A673 (cell line): ENCODE measurements around the gene CAST. TPM values are rescaled to one million over a fixed set of nuclear protein-coding genes. Genes with fewer than 3 reads are reported as not detected.

Source experiments
- BruUV-seq: library from RNA; stranded (reverse); fragments of 400-500 nt; replicated peaks from 2 replicates; lab custom pipeline; 2021; lab: Mats Ljungman, UMichigan
- CTCF ChIA-PET: fragments of 300-600 bp; sonication (Branson Sonifier 250); formaldehyde crosslinking; loops from one replicate; lab custom pipeline; 2022; ENCODE audit warnings: antibody characterized with exemption; lab: Charles Lee
- POLR2A ChIA-PET: fragments of 300-600 bp; sonication (Branson Sonifier 250); formaldehyde crosslinking; loops from one replicate; lab custom pipeline; 2022; ENCODE audit warnings: antibody characterized with exemption; ENCODE audit not compliant: low non-redundant PET; lab: Charles Lee
- DNase-seq: peaks from one replicate; pipeline ENCODE4 v3.0.0-alpha.2; 2015; ENCODE audit warnings: low spot score
- H3K27ac ChIP-seq: fragments of 200-600 bp; sonication (generic); 2 replicates; pipeline ENCODE4 v1.5.1; 2016; ENCODE audit warnings: mixed run types, low read depth, mild to moderate bottlenecking, mixed read lengths, antibody characterized with exemption, low read length; ENCODE audit not compliant: poor library complexity, severe bottlenecking
- H3K27me3 ChIP-seq: fragments of 200-600 bp; sonication (generic); replicated peaks from 2 replicates; pipeline ENCODE4 v1.6.1; 2017; ENCODE audit warnings: mixed run types, low read depth, mild to moderate bottlenecking, mixed read lengths, antibody characterized with exemption, low read length; ENCODE audit not compliant: insufficient read depth, poor library complexity
- H3K36me3 ChIP-seq: fragments of 200-600 bp; sonication (generic); 2 replicates; pipeline ENCODE4 v1.6.1; 2016; ENCODE audit warnings: mixed run types, mild to moderate bottlenecking, mixed read lengths, antibody characterized with exemption, low read length; ENCODE audit not compliant: insufficient read depth, poor library complexity, severe bottlenecking
- H3K4me1 ChIP-seq: fragments of 200-600 bp; sonication (generic); 2 replicates; pipeline ENCODE4 v1.6.1; 2017; ENCODE audit warnings: mixed run types, mild to moderate bottlenecking, mixed read lengths, antibody characterized with exemption, low read length; ENCODE audit not compliant: insufficient read depth, poor library complexity, severe bottlenecking
- H3K4me3 ChIP-seq: fragments of 200-600 bp; sonication (generic); 2 replicates; pipeline ENCODE4 v1.5.1; 2016; ENCODE audit warnings: low read depth, mixed run types, mild to moderate bottlenecking, mixed read lengths, low read length; ENCODE audit not compliant: poor library complexity, severe bottlenecking
- H3K9me3 ChIP-seq: fragments of 200-600 bp; sonication (generic); 2 replicates; pipeline ENCODE4 v1.6.1; 2016; ENCODE audit warnings: mixed run types, low read depth, mild to moderate bottlenecking, mixed read lengths, antibody characterized with exemption, low read length; ENCODE audit not compliant: poor library complexity, severe bottlenecking
- CTCF ChIP-seq: fragments of 300-800, 200-600 bp; sonication (generic); conservative IDR thresholded peaks from 2 replicates; pipeline ENCODE4 v1.5.1; 2017; ENCODE audit warnings: low read depth, mild to moderate bottlenecking, antibody characterized with exemption, low read length, moderate library complexity, mixed read lengths
- EZH2 ChIP-seq: fragments of 200-600 bp; sonication (generic); IDR thresholded peaks from 2 replicates; pipeline ENCODE4 v1.6.1; 2017; ENCODE audit warnings: borderline replicate concordance, low read depth, mild to moderate bottlenecking, mixed read lengths, antibody characterized with exemption, low read length; ENCODE audit not compliant: poor library complexity, severe bottlenecking
- intact Hi-C: fragments of 100-400 bp; cut with micrococcal nuclease; formaldehyde crosslinking; loops from one replicate; pipeline ENCODE4 v1.10.0; 2022; ENCODE audit not compliant: unreplicated experiment
- total RNA-seq: library from RNA; stranded (reverse); gene quantifications from 2 replicates; pipeline ENCODE4 v1.2.3, GENCODE V29; 2021

CAST gene
- total RNA-seq, 1 experiment from 2014 or later, result 66.8 TPM

- ChIA-PET POLR2A (no interaction called here), CTCF (no interaction called here)
- no TSS peak for BruUV-seq
- Histone ChIP-seq H3K9me3 (no peaks in the 10 kb centered on the region), H3K27ac (no peak overlapping the region), H3K4me1 (no peaks in the 10 kb centered on the region), H3K27me3 (no peaks in the 10 kb centered on the region), H3K4me3 (no peak overlapping the region), H3K36me3 (peaks cover 42% of the 10 kb centered on the region)
- TF ChIP-seq EZH2 (no peak), CTCF (no peak)
- intact Hi-C loops, result no loop called here
- no peak for DNase-seq
These were observed 109.9 kb downstream of the CAST start for GRCh38 chr5:96772111-96772510.

- CTCF ChIA-PET, result no interaction called here
- intact Hi-C loops, result no loop called here
- no TSS peak for BruUV-seq
These were observed 110.4 kb downstream of the CAST start for GRCh38 chr5:96772542-96772941.

GRCh38 chr5:96775050-96775449 lies 112.9 kb downstream of the CAST start:
- Histone ChIP-seq H3K36me3 (peaks cover 30% of the 10 kb centered on the region), H3K4me3 (no peak overlapping the region), H3K27me3 (no peaks in the 10 kb centered on the region), H3K4me1 (no peaks in the 10 kb centered on the region), H3K9me3 (no peaks in the 10 kb centered on the region), H3K27ac (no peak overlapping the region)
- intact Hi-C loops, result no loop called here
- no peak for DNase-seq
- no TSS peak for BruUV-seq
- CTCF ChIA-PET, result no interaction called here
- TF ChIP-seq EZH2 (no peak), CTCF (no peak)
- POLR2A ChIA-PET, result no interaction called here

More at GRCh38 chr5:96772542-96772941, 110.4 kb downstream of the CAST start:
- TF ChIP-seq EZH2, result no peak
- TF ChIP-seq CTCF, result no peak
- no peak overlapping the region for H3K4me3 ChIP-seq
- POLR2A ChIA-PET, result no interaction called here
- H3K9me3 ChIP-seq, result no peaks in the 10 kb centered on the region
- no peaks in the 10 kb centered on the region for H3K4me1 ChIP-seq
- H3K27me3 ChIP-seq, result no peaks in the 10 kb centered on the region
- peaks cover 44% of the 10 kb centered on the region for H3K36me3 ChIP-seq
- H3K27ac ChIP-seq, result no peak overlapping the region
- DNase-seq, result no peak
